GM21423 (cell line): Measurements from ENCODE around the gene CCR5AS.
A peak's percentile ranks its signal among the peaks of the same experiment; 100 is the strongest.
"Not testable (repeated sequence)": the region's sequence is repeated elsewhere in the genome, so short reads cannot be mapped to it uniquely, and the experiment has no call there.

Experiments
- ATAC-seq: cut with Tn5 transposase; IDR thresholded peaks from one replicate; pipeline ENCODE4 v1.9.1; 2021; ENCODE audit warnings: mild to moderate bottlenecking, moderate library complexity; ENCODE audit not compliant: unreplicated experiment

Gene CCR5AS

GRCh38 chr3:46406788-46407611 lies at the start of gene CCR5AS, which contains the start of gene CCRL2:
CCR5AS (minus strand) TSS chr3:46407066.
CCRL2 (plus strand) TSS chr3:46407259; CDS start chr3:46408080, 821 bp downstream.
- no peak for ATAC-seq

- no peak for ATAC-seq
Observed at GRCh38 chr3:46456118-46456517, 49.3 kb upstream of the CCR5AS start.

- no peak for ATAC-seq
Observed at GRCh38 chr3:46455231-46456115, 48.6 kb upstream of the CCR5AS start.

GRCh38 chr3:46454606-46455005 lies 47.7 kb upstream of the CCR5AS start:
- ATAC-seq: no peak

GRCh38 chr3:46454209-46454595 lies 47.3 kb upstream of the CCR5AS start:
- ATAC-seq: no peak

- no peak for ATAC-seq
Observed at GRCh38 chr3:46453526-46454208, 46.8 kb upstream of the CCR5AS start.

GRCh38 chr3:46449755-46450552 lies 43.1 kb upstream of the CCR5AS start:
- ATAC-seq: no peak

- no peak for ATAC-seq
Observed at GRCh38 chr3:46448721-46449120, 41.9 kb upstream of the CCR5AS start.

GRCh38 chr3:46447228-46447985 lies 40.5 kb upstream of the CCR5AS start:
- no peak for ATAC-seq

- ATAC-seq: no peak
Observed at GRCh38 chr3:46442576-46443530, 36.0 kb upstream of the CCR5AS start.

GRCh38 chr3:46440531-46441294 lies 33.8 kb upstream of the CCR5AS start:
- ATAC-seq: peak; percentile 87

GRCh38 chr3:46438831-46439230 lies 32.0 kb upstream of the CCR5AS start:
- no peak for ATAC-seq

GRCh38 chr3:46435081-46435726 lies 28.3 kb upstream of the CCR5AS start:
- ATAC-seq: no peak

GRCh38 chr3:46433841-46434240 lies 27.0 kb upstream of the CCR5AS start:
- ATAC-seq: no peak

- ATAC-seq: not testable (repeated sequence)
Observed at GRCh38 chr3:46433118-46433517, 26.3 kb upstream of the CCR5AS start.

- ATAC-seq: not testable (repeated sequence)
Observed at GRCh38 chr3:46431905-46432304, 25.0 kb upstream of the CCR5AS start.

GRCh38 chr3:46430879-46431278 lies 24.0 kb upstream of the CCR5AS start:
- not testable (repeated sequence) for ATAC-seq
